ENCODE results near the gene SLC12A2. TPM values are rescaled to one million over a fixed set of nuclear protein-coding genes. Genes with fewer than 3 reads are reported as not detected.

Gene SLC12A2
- total RNA-seq, 2 experiments from 2014 or later: 20.6 to 36.5 TPM

GRCh38 chr5:128216860-128217531, 133.4 kb downstream of the SLC12A2 start:
- no peak overlapping the region for H2AFZ ChIP-seq (ENCODE audit: low read length)
- H3K9me2 ChIP-seq (ENCODE audit: insufficient read depth, low read length): no peaks in the 10 kb centered on the region
- TF ChIP-seq EZH2phosphoT487 (IDR thresholded peaks at IDR 0.05; ENCODE audit: borderline replicate concordance, low read depth, low read length) (no peak), CTCF (conservative IDR thresholded peaks at IDR 0.05; ENCODE audit: low read length) (no peak)
- H3K36me3 ChIP-seq (ENCODE audit: insufficient read depth, low read length): no peaks in the 10 kb centered on the region
- H3K4me2 ChIP-seq (ENCODE audit: low read length): no peak overlapping the region
- no peak overlapping the region for H3K4me3 ChIP-seq (ENCODE audit: low read depth, low read length, poor library complexity, severe bottlenecking)
- ChIA-PET CTCF (ENCODE audit: unreplicated experiment) (no interaction called here), POLR2A (no interaction called here)
- no peak for DNase-seq (ENCODE audit: low spot score)
- H4K20me1 ChIP-seq (ENCODE audit: insufficient read depth, low read length): no peaks in the 10 kb centered on the region
- no peaks in the 10 kb centered on the region for H3K79me2 ChIP-seq (ENCODE audit: insufficient read depth, low read depth, low read length)
- intact Hi-C loops (cut with micrococcal nuclease; ENCODE audit: unreplicated experiment): no loop called here
- H3K27ac ChIP-seq (ENCODE audit: low read depth, low read length, poor library complexity, severe bottlenecking): no peak overlapping the region
- no peaks in the 10 kb centered on the region for H3K4me1 ChIP-seq (ENCODE audit: insufficient read depth, low read length, poor library complexity, severe bottlenecking)
- no TSS peak for BruUV-seq (replicated peaks)
- no peaks in the 10 kb centered on the region for H3K9me3 ChIP-seq (ENCODE audit: low read length)

GRCh38 chr5:128220841-128221240, 137.3 kb downstream of the SLC12A2 start:
- no peak overlapping the region for H3K4me3 ChIP-seq (ENCODE audit: low read depth, low read length, poor library complexity, severe bottlenecking)
- H3K79me2 ChIP-seq (ENCODE audit: insufficient read depth, low read depth, low read length): no peaks in the 10 kb centered on the region
- no peak overlapping the region for H3K4me2 ChIP-seq (ENCODE audit: low read length)
- no peak overlapping the region for H3K27ac ChIP-seq (ENCODE audit: low read depth, low read length, poor library complexity, severe bottlenecking)
- no peaks in the 10 kb centered on the region for H4K20me1 ChIP-seq (ENCODE audit: insufficient read depth, low read length)
- H3K4me1 ChIP-seq (ENCODE audit: insufficient read depth, low read length, poor library complexity, severe bottlenecking): no peaks in the 10 kb centered on the region
- H2AFZ ChIP-seq (ENCODE audit: low read length): no peak overlapping the region
- ChIA-PET CTCF (ENCODE audit: unreplicated experiment) (no interaction called here), POLR2A (no interaction called here)
- TF ChIP-seq EZH2phosphoT487 (IDR thresholded peaks at IDR 0.05; ENCODE audit: borderline replicate concordance, low read depth, low read length) (no peak), CTCF (conservative IDR thresholded peaks at IDR 0.05; ENCODE audit: low read length) (no peak)
- no peaks in the 10 kb centered on the region for H3K9me2 ChIP-seq (ENCODE audit: insufficient read depth, low read length)
- no peaks in the 10 kb centered on the region for H3K36me3 ChIP-seq (ENCODE audit: insufficient read depth, low read length)
- no peaks in the 10 kb centered on the region for H3K9me3 ChIP-seq (ENCODE audit: low read length)
- intact Hi-C loops (cut with micrococcal nuclease; ENCODE audit: unreplicated experiment): no loop called here
- BruUV-seq (replicated peaks): no TSS peak
- DNase-seq (ENCODE audit: low spot score): no peak

- no TSS peak for BruUV-seq (replicated peaks)
- H3K9me3 ChIP-seq (ENCODE audit: low read length): no peaks in the 10 kb centered on the region
- no peak for DNase-seq (ENCODE audit: low spot score)
- no peaks in the 10 kb centered on the region for H3K36me3 ChIP-seq (ENCODE audit: insufficient read depth, low read length)
- no peaks in the 10 kb centered on the region for H4K20me1 ChIP-seq (ENCODE audit: insufficient read depth, low read length)
- CTCF ChIA-PET (ENCODE audit: unreplicated experiment): no interaction called here
- no peaks in the 10 kb centered on the region for H3K9me2 ChIP-seq (ENCODE audit: insufficient read depth, low read length)
- no peak overlapping the region for H3K27ac ChIP-seq (ENCODE audit: low read depth, low read length, poor library complexity, severe bottlenecking)
- no peak overlapping the region for H3K4me3 ChIP-seq (ENCODE audit: low read depth, low read length, poor library complexity, severe bottlenecking)
- intact Hi-C loops (cut with micrococcal nuclease; ENCODE audit: unreplicated experiment): no loop called here
- POLR2A ChIA-PET: no interaction called here
- no peak overlapping the region for H2AFZ ChIP-seq (ENCODE audit: low read length)
- no peaks in the 10 kb centered on the region for H3K79me2 ChIP-seq (ENCODE audit: insufficient read depth, low read depth, low read length)
- TF ChIP-seq EZH2phosphoT487 (IDR thresholded peaks at IDR 0.05; ENCODE audit: borderline replicate concordance, low read depth, low read length): no peak
- no peak overlapping the region for H3K4me2 ChIP-seq (ENCODE audit: low read length)
- no peaks in the 10 kb centered on the region for H3K4me1 ChIP-seq (ENCODE audit: insufficient read depth, low read length, poor library complexity, severe bottlenecking)
Observed at GRCh38 chr5:128224336-128224735, 140.8 kb downstream of the SLC12A2 start.
